H7 (cell line): Measurements from ENCODE around the gene PCSK5. TPM values are rescaled to one million over a fixed set of nuclear protein-coding genes. Genes with fewer than 3 reads are reported as not detected.
"Not testable (repeated sequence)": the region's sequence is repeated elsewhere in the genome, so short reads cannot be mapped to it uniquely, and the experiment has no call there.

Experiments used
- DNase-seq: peaks from one replicate; pipeline ENCODE4 v3.0.0; 2012
- H3K27me3 ChIP-seq: 2 replicates; pipeline ENCODE4 v1.6.0; 2011; ENCODE audit warnings: mild to moderate bottlenecking, low read length; ENCODE audit not compliant: control insufficient read depth, insufficient read depth
- H3K36me3 ChIP-seq: replicated peaks from 2 replicates; pipeline ENCODE4 v1.5.1; 2011; ENCODE audit warnings: low read length; ENCODE audit not compliant: control insufficient read depth, insufficient read depth
- H3K4me3 ChIP-seq: 2 replicates; pipeline ENCODE4 v1.5.1; 2011; ENCODE audit warnings: low read depth, mild to moderate bottlenecking, control low read depth, low read length, moderate library complexity; ENCODE audit not compliant: insufficient read depth
- total RNA-seq: library from RNA; depleted of rRNA; stranded (reverse); fragments of >200 nt; shearing (Covaris generic); gene quantifications from 2 replicates; pipeline ENCODE4 v1.2.3, GENCODE V29; 2014

The PCSK5 gene
- total RNA-seq, 1 experiment from 2014 or later, result 10.1 TPM

DNA sequence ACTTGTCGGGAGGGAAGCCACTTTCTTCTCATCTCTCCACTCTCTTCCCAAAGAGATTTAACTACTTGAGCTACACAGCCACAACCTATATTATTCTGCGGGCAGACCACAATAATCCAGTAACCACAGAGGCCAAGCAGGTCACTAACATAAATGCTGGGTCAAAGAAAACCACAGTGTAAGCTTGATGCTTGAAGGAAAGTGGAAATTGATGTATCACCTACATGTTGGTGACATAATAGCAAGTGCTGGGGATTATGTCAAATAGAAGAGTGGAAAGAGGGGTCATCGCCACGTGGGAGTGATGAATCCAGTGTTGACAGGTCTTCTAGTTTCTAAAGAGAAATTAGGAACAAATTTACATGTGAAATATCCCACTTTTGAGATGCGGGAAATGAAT is 462.8 kb downstream of the PCSK5 start:
- DNase-seq, result no peak
- Histone ChIP-seq H3K4me3 (no peak overlapping the region), H3K36me3 (no peaks in the 10 kb centered on the region), H3K27me3 (no peaks in the 10 kb centered on the region)

DNA sequence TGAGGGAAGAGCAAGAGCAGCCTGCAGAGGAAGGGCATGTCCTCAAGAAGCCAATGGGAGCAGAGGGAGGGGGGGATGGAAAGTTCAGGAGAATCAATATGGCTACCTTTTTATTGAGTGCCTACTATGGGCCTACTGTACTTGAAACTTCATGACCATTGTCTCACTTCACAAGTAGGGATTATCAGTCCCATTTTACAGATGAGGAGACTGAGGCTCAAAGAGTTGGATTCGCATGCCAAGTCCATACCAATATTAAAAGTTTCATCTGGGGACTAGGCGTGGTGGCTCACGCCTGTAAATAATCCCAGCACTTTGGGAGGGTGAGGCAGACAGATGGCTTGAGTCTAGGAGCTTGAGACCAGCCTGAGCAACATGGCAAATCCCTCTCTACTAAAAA is 463.7 kb downstream of the PCSK5 start:
- H3K4me3 ChIP-seq, result no peak overlapping the region
- H3K27me3 ChIP-seq, result no peaks in the 10 kb centered on the region
- no peak for DNase-seq
- no peaks in the 10 kb centered on the region for H3K36me3 ChIP-seq

DNA sequence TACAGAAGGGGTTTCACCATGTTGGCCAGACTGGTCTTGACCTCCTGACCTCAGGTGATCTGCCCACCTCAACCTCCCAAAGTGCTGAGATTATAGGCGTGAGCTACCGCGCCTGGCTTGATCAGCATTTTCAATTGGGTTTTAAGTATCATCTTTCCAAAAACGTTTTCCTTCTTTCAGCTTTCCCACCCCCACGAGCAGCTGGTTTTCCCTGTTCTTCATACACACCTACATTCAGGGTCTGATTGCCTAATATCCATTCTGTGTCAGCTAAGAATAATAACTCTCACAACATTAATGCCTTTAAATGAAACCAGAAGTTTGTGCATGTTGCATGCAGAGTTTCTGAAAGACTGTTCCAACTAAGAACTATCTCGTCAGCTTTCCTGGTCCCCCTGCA is 465.4 kb downstream of the PCSK5 start:
- no peak for DNase-seq
- Histone ChIP-seq H3K4me3 (no peak overlapping the region), H3K27me3 (no peaks in the 10 kb centered on the region), H3K36me3 (no peaks in the 10 kb centered on the region)

DNA sequence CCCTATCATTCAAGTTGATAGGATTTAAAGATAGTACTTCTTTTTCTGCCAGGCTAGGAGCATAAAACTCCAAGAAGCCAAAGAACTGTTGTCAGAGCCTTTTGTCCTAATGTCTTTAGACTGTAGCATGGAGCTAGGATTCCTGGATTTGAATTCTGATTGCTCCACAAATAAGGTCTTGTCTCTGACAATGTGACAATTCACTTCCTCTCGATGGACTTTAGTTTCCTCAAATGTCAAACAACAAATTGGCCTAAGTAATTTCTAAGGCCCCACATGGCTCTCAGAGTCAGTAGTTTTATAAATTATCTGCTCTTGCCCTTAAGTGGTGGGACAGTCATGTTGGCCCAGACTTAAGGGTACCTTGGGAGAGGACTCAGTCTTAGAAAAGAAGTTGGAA is 467.1 kb downstream of the PCSK5 start:
- DNase-seq, result no peak
- Histone ChIP-seq H3K4me3 (no peak overlapping the region), H3K27me3 (no peaks in the 10 kb centered on the region), H3K36me3 (no peaks in the 10 kb centered on the region)

DNA sequence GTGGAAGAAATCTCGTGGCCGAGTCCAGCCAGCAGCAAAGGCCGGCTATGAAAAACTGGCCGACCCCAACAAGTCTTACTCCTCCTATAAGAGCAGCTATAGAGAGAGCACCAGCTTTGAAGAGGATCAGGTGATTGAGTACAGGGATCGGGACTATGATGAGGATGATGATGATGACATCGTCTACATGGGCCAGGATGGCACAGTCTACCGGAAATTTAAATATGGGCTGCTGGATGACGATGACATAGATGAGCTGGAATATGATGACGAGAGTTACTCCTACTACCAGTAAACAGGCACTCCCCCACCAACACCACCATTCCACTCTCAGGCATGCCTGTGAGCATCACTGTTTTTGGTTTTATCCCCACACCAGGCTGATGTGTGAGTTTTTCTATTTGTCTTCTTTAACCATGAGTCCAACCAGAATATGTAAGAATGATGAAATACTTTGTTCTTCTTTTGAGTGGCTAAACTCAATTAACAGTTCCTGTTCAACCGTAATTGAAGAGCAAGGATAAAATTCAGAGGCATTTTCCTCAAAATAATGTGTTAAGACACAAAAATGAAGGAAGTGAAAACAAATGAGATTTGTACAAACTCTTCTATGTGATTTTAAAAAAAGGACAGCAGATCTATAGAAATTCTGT is 468.3 kb downstream of the PCSK5 start:
- DNase-seq, result no peak
- Histone ChIP-seq H3K27me3 (no peaks in the 10 kb centered on the region), H3K4me3 (no peak overlapping the region), H3K36me3 (no peaks in the 10 kb centered on the region)

DNA sequence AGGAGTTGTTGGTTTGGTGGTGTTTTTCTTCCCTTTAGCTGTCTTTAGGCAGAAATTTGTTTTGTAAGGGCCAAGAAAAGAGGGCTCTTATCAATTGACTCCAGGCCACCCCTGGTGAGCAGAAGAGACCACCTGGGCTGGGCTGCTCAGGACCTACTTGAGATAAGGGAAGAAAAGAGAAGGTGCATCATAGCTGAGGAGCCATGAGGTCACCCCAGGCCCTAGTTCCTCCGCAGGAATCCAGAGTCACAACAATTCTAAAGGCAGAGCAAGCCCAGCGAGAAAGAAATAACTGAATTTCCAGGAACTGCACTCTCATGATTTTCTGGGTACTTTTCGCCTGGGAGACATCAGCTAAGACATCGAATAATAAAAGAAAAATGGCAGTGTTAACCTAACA is 468.9 kb downstream of the PCSK5 start:
- H3K27me3 ChIP-seq, result no peaks in the 10 kb centered on the region
- no peak for DNase-seq
- H3K36me3 ChIP-seq, result no peaks in the 10 kb centered on the region
- H3K4me3 ChIP-seq, result no peak overlapping the region

DNA sequence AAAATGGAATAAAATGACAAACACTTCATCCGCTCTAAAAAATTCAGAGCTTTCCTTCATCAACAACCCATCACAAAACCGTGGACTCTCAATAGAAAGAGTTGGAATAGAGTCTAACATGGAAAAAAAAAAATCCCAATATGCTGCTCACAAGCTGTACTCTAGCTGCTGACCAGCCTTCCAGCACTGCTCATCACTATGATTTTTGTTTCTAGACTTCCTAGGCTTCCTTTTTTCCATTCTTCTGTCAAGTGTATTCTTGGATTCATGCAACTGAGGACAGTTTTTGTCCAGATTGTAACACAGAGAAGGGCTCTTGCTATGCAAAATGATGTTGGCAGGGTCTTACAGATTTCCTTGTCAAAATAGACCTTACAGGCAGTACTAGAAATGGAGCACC is 469.3 kb downstream of the PCSK5 start:
- H3K27me3 ChIP-seq, result no peaks in the 10 kb centered on the region
- DNase-seq, result no peak
- H3K4me3 ChIP-seq, result no peak overlapping the region
- no peaks in the 10 kb centered on the region for H3K36me3 ChIP-seq

DNA sequence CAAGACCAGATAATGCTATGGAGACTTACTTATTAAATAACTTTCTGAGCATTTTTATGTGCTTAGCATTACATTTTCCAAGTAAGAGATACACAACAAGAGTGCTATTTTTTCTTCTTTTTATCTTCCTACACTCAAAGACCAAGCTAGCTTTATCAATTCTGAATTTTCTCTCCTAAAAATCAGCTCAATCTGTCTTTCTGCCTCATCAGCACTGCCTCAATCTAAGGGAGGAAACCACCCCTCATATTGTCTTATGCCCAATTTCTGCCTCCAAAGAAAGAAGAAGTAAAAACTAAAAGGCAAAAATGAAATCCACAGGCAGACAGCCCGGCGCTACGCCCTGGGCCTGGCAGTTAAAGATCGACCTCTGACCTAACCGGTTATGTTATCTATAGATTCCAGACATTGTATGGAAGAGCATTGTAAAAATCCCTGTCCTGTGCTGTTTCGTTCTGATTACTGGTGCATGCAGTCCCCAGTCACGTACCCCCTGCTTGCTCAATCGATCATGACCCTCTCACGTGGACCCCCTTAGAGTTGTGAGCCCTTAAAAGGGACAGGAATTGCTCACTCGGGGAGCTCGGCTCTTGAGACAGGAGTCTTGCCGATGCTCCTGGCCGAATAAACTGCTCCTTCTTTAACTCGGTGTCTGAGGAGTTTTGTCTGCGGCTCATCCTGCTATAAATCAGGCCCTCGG is 472.0 kb downstream of the PCSK5 start:
- DNase-seq, H3K27me3 ChIP-seq: not testable (repeated sequence)

DNA sequence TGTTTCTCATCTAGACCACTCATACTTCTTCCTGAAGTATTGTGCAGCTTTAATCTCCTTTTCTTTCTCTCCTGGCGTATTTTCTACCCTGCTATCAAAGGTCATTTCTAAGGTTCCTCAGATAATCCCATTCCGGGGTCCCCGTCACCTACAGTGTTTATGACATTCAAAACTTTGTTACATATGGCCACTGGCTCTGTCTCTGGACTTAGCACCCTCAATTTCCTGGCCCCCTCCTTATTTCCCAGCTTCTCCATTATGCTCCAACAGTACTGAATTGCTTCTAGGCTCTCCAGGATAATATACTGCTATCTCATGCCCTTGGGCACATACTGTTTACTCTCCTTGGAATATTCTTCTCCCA is 472.5 kb downstream of the PCSK5 start:
- no peaks in the 10 kb centered on the region for H3K36me3 ChIP-seq
- no peak overlapping the region for H3K4me3 ChIP-seq
- DNase-seq, result no peak
- H3K27me3 ChIP-seq, result no peaks in the 10 kb centered on the region

More for the DNA sequence above, 472.0 kb downstream of the PCSK5 start:
- H3K36me3 ChIP-seq, H3K4me3 ChIP-seq: not testable (repeated sequence)

DNA sequence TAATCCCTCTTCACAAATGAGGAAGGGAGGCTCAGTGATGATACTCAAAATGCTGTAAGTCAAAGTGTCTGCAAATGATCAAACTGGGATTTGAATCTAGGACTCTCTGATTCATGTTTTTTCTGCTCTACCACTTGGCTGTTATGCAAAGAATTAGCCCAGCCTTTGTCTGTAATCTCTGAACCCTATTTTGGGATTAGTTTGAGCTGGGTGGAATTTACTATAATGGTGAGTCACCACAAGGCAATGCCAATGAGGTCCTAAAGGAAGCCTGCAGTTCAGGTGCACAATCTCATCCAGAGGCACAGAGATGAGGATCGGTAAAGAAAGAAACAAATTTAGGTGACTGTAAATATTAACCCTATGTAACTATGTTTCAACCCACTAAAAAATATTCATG is 474.6 kb downstream of the PCSK5 start:
- no peak overlapping the region for H3K4me3 ChIP-seq

DNA sequence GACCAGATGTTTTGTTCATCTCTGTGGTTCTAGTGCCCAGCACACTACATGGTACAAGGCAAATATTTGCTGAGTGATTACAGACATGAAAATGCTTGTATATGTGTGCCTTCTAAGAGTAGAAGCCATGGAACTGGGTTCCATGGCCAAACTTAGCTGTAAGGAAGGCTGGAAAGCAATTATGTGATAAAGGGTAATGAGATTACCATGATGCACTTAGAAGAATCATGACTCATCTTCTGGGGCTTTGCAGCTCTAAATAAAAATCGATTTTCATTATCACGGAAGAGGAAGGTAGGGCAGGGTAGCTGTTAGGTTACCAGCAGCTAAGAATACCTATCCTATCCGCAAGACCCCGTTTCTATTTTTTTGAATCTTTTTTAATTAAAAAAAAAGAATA is 475.8 kb downstream of the PCSK5 start:
- no peaks in the 10 kb centered on the region for H3K36me3 ChIP-seq
- no peak overlapping the region for H3K4me3 ChIP-seq
- no peaks in the 10 kb centered on the region for H3K27me3 ChIP-seq
- no peak for DNase-seq

More for the DNA sequence above, 474.6 kb downstream of the PCSK5 start:
- no peak for DNase-seq
- H3K36me3 ChIP-seq, result no peaks in the 10 kb centered on the region
- no peaks in the 10 kb centered on the region for H3K27me3 ChIP-seq

DNA sequence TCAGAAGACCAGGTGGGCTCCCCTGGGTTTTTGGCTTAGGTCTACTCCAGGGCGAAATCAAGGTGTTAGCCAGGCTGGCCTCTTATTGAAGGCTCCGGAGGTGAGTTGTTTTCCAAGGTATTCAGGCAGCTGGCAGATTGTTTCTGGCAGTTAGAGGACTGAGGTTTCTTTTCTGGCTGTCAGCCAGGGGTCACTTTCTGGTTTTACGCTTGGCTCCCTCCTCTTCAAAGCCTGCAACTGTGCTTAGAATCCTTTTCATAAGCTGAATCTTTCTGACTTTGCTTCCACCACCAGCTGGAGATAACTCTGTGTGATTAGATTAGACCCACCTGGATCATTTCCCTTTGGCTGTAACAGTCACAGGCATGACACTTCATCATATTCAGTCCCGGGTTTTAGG is 479.1 kb downstream of the PCSK5 start:
- no peak for DNase-seq
- H3K36me3 ChIP-seq, result no peaks in the 10 kb centered on the region

DNA sequence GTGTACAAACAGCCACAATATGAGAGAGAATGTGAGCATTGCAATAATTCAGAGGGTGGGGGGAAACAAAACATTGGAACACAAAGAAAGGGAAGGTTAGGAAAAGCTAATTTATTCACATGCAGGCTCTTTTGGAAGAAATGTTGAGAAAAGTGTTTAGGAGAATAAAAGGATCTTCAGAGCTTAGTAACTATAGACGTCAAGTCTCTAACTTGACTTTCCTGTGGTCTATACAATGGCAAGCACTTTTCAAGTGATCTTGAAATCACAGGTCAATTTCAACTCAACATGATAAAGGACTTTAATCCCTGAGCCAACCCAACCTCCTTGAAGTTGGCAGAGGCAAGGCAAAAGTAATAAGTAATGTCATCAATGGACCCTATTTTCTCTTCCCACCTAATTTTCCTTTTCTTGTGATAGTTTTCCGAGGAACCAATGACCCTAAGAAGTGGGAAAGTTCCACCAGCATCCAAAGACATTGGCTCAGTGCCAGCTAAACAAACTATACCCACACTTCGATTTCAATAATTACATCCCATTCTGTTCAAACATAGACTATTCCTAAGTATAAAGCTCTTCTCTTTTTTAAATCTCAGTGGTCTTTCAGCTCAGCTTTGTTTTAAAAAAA is 480.0 kb downstream of the PCSK5 start:
- Histone ChIP-seq H3K27me3 (no peaks in the 10 kb centered on the region), H3K36me3 (no peaks in the 10 kb centered on the region), H3K4me3 (no peak overlapping the region)
- DNase-seq, result no peak

More for the DNA sequence above, 479.1 kb downstream of the PCSK5 start:
- Histone ChIP-seq H3K4me3 (no peak overlapping the region), H3K27me3 (no peaks in the 10 kb centered on the region)

DNA sequence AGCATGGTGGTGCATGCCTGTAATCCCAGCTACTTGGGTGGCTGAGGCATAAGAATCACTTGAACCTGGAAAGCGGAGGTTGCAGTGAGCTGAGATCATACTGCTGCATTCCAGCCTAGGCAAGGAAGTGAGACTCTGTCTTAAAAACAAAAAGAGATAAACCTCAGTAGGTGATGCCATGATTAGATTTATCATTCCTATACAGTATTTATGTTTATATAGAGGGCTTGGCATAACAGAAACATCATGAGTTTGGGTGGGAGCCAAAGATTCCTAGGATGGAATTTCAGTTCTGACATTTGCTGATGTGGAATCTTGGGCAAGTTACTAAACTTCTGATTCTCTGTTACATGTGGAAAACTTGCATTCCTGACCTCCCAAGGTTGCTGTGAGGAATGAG is 481.4 kb downstream of the PCSK5 start:
- no peak overlapping the region for H3K4me3 ChIP-seq
- DNase-seq, result no peak
- no peaks in the 10 kb centered on the region for H3K36me3 ChIP-seq
- H3K27me3 ChIP-seq, result no peaks in the 10 kb centered on the region

DNA sequence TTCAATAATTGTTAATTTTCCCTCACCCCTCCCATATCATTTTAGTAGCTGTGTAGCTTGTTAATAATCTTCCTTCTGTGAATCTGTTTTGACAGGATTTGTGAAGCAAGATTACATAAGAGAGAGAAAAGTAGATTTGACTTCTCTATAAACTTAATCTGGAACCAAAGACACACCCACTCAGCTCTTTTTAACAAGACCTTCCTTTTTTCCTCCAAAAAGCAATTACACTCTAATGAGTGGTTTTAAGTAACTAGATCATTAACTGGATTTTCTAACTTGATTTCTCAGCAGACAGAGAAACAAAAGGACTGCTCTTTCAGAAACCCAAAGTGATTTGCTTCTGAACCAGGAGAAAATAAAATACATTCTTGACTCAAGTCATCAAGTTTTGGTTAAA is 481.9 kb downstream of the PCSK5 start:
- DNase-seq, result no peak
- no peak overlapping the region for H3K4me3 ChIP-seq
- no peaks in the 10 kb centered on the region for H3K36me3 ChIP-seq
- H3K27me3 ChIP-seq, result no peaks in the 10 kb centered on the region
